GM10248 (cell line): ENCODE measurements around the gene IL17RD.

Experiments
- CTCF ChIA-PET: fragments of 300-600 bp; sonication (Branson Sonifier 250); formaldehyde crosslinking; extraction: SDS; loops from one replicate; lab custom pipeline; 2021; ENCODE audit warnings: antibody characterized with exemption; lab: Yijun Ruan, JAX
- POLR2A ChIA-PET: fragments of 350-650 bp; sonication (Branson Sonifier 250); formaldehyde crosslinking; extraction: SDS; loops from one replicate; lab custom pipeline; 2020; ENCODE audit warnings: antibody characterized with exemption; lab: Yijun Ruan, JAX
- DNase-seq: peaks from one replicate; pipeline ENCODE4 v3.0.0; 2012; ENCODE audit errors: extremely low spot score
- CTCF ChIP-seq: IDR thresholded peaks from 2 replicates; pipeline ENCODE4 v1.5.1; 2012; ENCODE audit warnings: mild to moderate bottlenecking, low read depth; ENCODE audit errors: extremely low read depth, missing control alignments, control extremely low read depth

IL17RD gene

GRCh38 chr3:57041674-57042073 lies 123.5 kb downstream of the IL17RD start:
- ChIA-PET POLR2A (no interaction called here), CTCF (no interaction called here)

More at GRCh38 chr3:57041674-57042073, 123.5 kb downstream of the IL17RD start:
- no peak for DNase-seq
- no peak for TF ChIP-seq CTCF
